Liver (tissue), 9 donors: Measurements from ENCODE around the gene MAML3. TPM values are rescaled to one million over a fixed set of nuclear protein-coding genes. Genes with fewer than 3 reads are reported as not detected.

ENCODE experiments used
- DNase-seq: peaks from one replicate; pipeline ENCODE4 v3.0.0-alpha.2; 2017; ENCODE audit warnings: low spot score
- H3K27ac ChIP-seq, 2 donors: one replicate each; pipeline ENCODE4 v1.7.0; 2013; ENCODE audit warnings: inconsistent platforms in 2 of 2, low read length in 2 of 2, control low read depth in 1 of 2, low read depth in 1 of 2, mild to moderate bottlenecking in 1 of 2
- H3K27me3 ChIP-seq, 4 donors: one replicate each; pipeline versions ENCODE4 v1.6.1 to v1.7.0; 2013; ENCODE audit warnings: low read length in 3 of 4, inconsistent platforms in 1 of 4, mild to moderate bottlenecking in 1 of 4, moderate library complexity in 1 of 4; ENCODE audit not compliant: control insufficient read depth in 4 of 4, insufficient read depth in 4 of 4
- H3K36me3 ChIP-seq, 4 donors: one replicate each; pipeline versions ENCODE4 v1.6.1 to v1.7.0; 2013; ENCODE audit warnings: low read length in 3 of 4, mild to moderate bottlenecking in 3 of 4, low read depth in 1 of 4, moderate library complexity in 1 of 4; ENCODE audit not compliant: control insufficient read depth in 4 of 4, insufficient read depth in 3 of 4
- H3K4me1 ChIP-seq, 4 donors: one replicate each; pipeline versions ENCODE4 v1.6.1 to v1.7.0; 2013; ENCODE audit warnings: low read length in 3 of 4, mild to moderate bottlenecking in 3 of 4, moderate library complexity in 1 of 4; ENCODE audit not compliant: control insufficient read depth in 4 of 4, insufficient read depth in 4 of 4
- H3K4me3 ChIP-seq, 3 donors: one replicate each; pipeline versions ENCODE4 v1.6.1 to v1.7.0; 2013; ENCODE audit warnings: low read length in 3 of 3, control low read depth in 1 of 3, low read depth in 1 of 3, mild to moderate bottlenecking in 1 of 3
- H3K9ac ChIP-seq, 2 donors: one replicate each; pipeline ENCODE4 v1.7.0; 2013; ENCODE audit warnings: low read length in 2 of 2, mild to moderate bottlenecking in 2 of 2, moderate library complexity in 2 of 2, control low read depth in 1 of 2, low read depth in 1 of 2
- H3K9me3 ChIP-seq, 4 donors: one replicate each; pipeline versions ENCODE4 v1.6.1 to v1.7.0; 2013; ENCODE audit warnings: low read length in 3 of 4; ENCODE audit not compliant: control insufficient read depth in 4 of 4
- EGR1 ChIP-seq, 2 donors: IDR thresholded peaks; 2 replicates each; pipeline ENCODE4 v1.6.1; 2016 to 2018; ENCODE audit warnings: antibody characterized with exemption in 2 of 2, low read depth in 2 of 2
- FOXA1 ChIP-seq: IDR thresholded peaks from 2 replicates; pipeline ENCODE4 v1.6.1; 2016; ENCODE audit warnings: antibody characterized with exemption
- FOXA2 ChIP-seq: IDR thresholded peaks from 2 replicates; pipeline ENCODE4 v1.6.1; 2016; ENCODE audit warnings: antibody characterized with exemption
- GABPA ChIP-seq, 2 donors: IDR thresholded peaks in 1 of 2; conservative IDR thresholded peaks in 1 of 2; 2 replicates each; pipeline ENCODE4 v1.6.1; 2016; ENCODE audit warnings: antibody characterized with exemption in 2 of 2, mild to moderate bottlenecking in 1 of 2, moderate library complexity in 1 of 2
- HNF4A ChIP-seq, 2 donors: conservative IDR thresholded peaks; 2 replicates each; pipeline ENCODE4 v1.6.1; 2016; ENCODE audit warnings: antibody characterized with exemption in 2 of 2, mild to moderate bottlenecking in 2 of 2
- HNF4G ChIP-seq: IDR thresholded peaks from 2 replicates; pipeline ENCODE4 v1.6.1; 2016; ENCODE audit warnings: antibody characterized with exemption
- JUND ChIP-seq, 2 donors: IDR thresholded peaks; 2 replicates each; pipeline ENCODE4 v1.6.1; 2016; ENCODE audit warnings: antibody characterized with exemption in 2 of 2
- NR2F2 ChIP-seq: IDR thresholded peaks from 2 replicates; pipeline ENCODE4 v1.6.1; 2016; ENCODE audit warnings: antibody characterized with exemption
- RAD21 ChIP-seq, 2 donors: IDR thresholded peaks; 2 replicates each; pipeline ENCODE4 v1.6.1; 2016; ENCODE audit warnings: antibody characterized with exemption in 2 of 2, mild to moderate bottlenecking in 2 of 2
- RXRA ChIP-seq, 2 donors: IDR thresholded peaks; 2 replicates each; pipeline ENCODE4 v1.6.1; 2017 to 2018; ENCODE audit warnings: antibody characterized with exemption in 2 of 2, mild to moderate bottlenecking in 1 of 2
- SP1 ChIP-seq: IDR thresholded peaks from 2 replicates; pipeline ENCODE4 v1.6.1; 2018; ENCODE audit warnings: antibody characterized with exemption, mild to moderate bottlenecking
- TAF1 ChIP-seq: conservative IDR thresholded peaks from 2 replicates; pipeline ENCODE4 v1.6.1; 2016; ENCODE audit warnings: antibody characterized with exemption, mild to moderate bottlenecking
- YY1 ChIP-seq: IDR thresholded peaks from 2 replicates; pipeline ENCODE4 v1.6.1; 2016; ENCODE audit warnings: antibody characterized with exemption, mild to moderate bottlenecking
- WGBS: extraction: QIAGEN DNeasy Blood & Tissue Kit; methylation state at CpG from one replicate; pipeline ENCODE4 v1.1.7; 2013; 5-methylcytosine and 5-hydroxymethylcytosine counted together
- polyA plus RNA-seq, 2 donors: library from polyadenylated mRNA; stranded (reverse) in 1 of 2; unstranded in 1 of 2; fragments of 200-250 nt in 1 of 2; fragments of >200 nt in 1 of 2; fragmentation: Nextera tagmentation in 1 of 2; extraction: Ambion mirVana in 1 of 2; gene quantifications; one replicate each; pipeline versions ENCODE4 v1.2.1 to v1.2.3, GENCODE V29; 2013 to 2015
- total RNA-seq, 2 donors: library from RNA; depleted of rRNA; stranded (reverse); fragments of >200 nt; gene quantifications; one replicate each; pipeline ENCODE4 v1.2.3, GENCODE V29; 2014
- TF ChIP-seq, protein P1 (sequence below): IDR thresholded peaks from 2 replicates; pipeline ENCODE4 v1.6.1; 2016; ENCODE audit warnings: antibody characterized with exemption
- TF ChIP-seq, protein P2 (sequence below): fragments of 150-350 bp; IDR thresholded peaks from 2 replicates; pipeline ENCODE4 v1.5.1; 2017; ENCODE audit warnings: improper control_type of control experiment, low read depth, low read length; ENCODE audit not compliant: missing input control
- TF ChIP-seq, protein P3 (sequence below): IDR thresholded peaks from 2 replicates; pipeline ENCODE4 v1.6.1; 2016; ENCODE audit warnings: antibody characterized with exemption, mild to moderate bottlenecking
- TF ChIP-seq, protein P4 (sequence below): IDR thresholded peaks from 2 replicates; pipeline ENCODE4 v1.6.1; 2016; ENCODE audit warnings: antibody characterized with exemption
- donor health status: healthy.
- donor health status: healthy.
- donor health status: healthy.
- donor health status: healthy.
- donor health status: healthy.

The MAML3 gene
- total and polyA plus RNA-seq, 4 donors: 1.3 to 4.3 (median 2.7) TPM

DNA sequence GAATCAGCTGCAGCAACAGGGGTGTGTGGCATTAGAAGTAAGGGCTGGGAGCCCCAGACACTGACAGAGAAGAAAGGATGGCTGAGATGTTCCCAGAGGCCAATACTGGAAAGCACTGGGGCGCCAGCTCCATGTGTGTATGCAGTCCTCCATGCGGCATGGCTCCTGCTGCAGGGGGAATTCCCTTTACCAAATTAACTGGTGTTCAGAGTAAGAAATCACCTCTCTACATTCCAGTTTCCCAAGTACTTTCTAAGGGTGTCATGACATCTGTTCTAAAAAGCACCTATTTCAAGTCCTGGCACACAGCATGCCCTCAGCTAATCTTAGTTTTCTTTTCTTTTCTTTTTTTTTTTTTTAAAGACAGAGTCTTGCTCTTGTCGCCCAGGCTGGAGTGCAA lies 98.0 kb downstream of the MAML3 start:
- Histone ChIP-seq H3K4me1 (peaks cover 0 to 3% (median 3%) of the 10 kb centered on the region in 4 donors), H3K36me3 (no peaks in the 10 kb centered on the region), H3K4me3 (no peak overlapping the region), H3K27ac (no peak overlapping the region), H3K9ac (no peak overlapping the region), H3K27me3 (no peaks in the 10 kb centered on the region), H3K9me3 (no peaks in the 10 kb centered on the region)
- TF ChIP-seq RXRA (IDR thresholded peaks at IDR 0.05) (no peak), TAF1 (no peak)
- WGBS: 95% methylated on average over 3 of the region's 3 CpGs
- no peak for DNase-seq

DNA sequence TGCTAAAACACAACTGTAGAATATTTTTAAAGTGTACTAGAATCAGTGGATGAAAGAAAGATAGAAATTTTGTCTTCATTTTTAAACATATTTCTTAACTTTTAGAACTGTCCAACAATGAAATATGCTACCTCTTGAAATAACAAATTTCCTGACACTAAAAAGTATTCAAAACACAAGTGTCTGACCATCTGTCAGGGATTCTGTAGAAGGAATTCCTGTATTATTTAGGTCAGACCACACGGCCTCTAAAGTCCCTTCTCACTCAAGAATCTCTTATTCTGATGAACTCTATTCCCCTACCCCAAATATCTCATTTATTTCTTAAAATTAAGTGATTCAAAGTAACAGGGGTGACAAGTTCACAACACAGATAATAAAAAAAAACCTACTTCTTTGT lies 99.1 kb downstream of the MAML3 start:
- Histone ChIP-seq H3K27ac (no peak overlapping the region), H3K9ac (no peak overlapping the region), H3K4me3 (no peak overlapping the region), H3K9me3 (no peaks in the 10 kb centered on the region), H3K36me3 (no peaks in the 10 kb centered on the region), H3K4me1 (no peaks in the 10 kb centered on the region), H3K27me3 (no peaks in the 10 kb centered on the region)
- 85% methylated on average over 1 of the region's 1 CpG for WGBS
- no peak for DNase-seq
- TF ChIP-seq, protein P1, sequence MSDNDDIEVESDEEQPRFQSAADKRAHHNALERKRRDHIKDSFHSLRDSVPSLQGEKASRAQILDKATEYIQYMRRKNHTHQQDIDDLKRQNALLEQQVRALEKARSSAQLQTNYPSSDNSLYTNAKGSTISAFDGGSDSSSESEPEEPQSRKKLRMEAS: no peak
- no peak for TF ChIP-seq EGR1 (IDR thresholded peaks at IDR 0.05; ENCODE audit: low read depth in 2 of 2)
- no peak for TF ChIP-seq RAD21 (IDR thresholded peaks at IDR 0.05)
- TF ChIP-seq YY1: no peak
- no peak for TF ChIP-seq GABPA (IDR thresholded peaks at IDR 0.05 in 1 of 2, conservative IDR thresholded peaks at IDR 0.05 in 1 of 2)
- no peak for TF ChIP-seq TAF1
- TF ChIP-seq, protein P2, sequence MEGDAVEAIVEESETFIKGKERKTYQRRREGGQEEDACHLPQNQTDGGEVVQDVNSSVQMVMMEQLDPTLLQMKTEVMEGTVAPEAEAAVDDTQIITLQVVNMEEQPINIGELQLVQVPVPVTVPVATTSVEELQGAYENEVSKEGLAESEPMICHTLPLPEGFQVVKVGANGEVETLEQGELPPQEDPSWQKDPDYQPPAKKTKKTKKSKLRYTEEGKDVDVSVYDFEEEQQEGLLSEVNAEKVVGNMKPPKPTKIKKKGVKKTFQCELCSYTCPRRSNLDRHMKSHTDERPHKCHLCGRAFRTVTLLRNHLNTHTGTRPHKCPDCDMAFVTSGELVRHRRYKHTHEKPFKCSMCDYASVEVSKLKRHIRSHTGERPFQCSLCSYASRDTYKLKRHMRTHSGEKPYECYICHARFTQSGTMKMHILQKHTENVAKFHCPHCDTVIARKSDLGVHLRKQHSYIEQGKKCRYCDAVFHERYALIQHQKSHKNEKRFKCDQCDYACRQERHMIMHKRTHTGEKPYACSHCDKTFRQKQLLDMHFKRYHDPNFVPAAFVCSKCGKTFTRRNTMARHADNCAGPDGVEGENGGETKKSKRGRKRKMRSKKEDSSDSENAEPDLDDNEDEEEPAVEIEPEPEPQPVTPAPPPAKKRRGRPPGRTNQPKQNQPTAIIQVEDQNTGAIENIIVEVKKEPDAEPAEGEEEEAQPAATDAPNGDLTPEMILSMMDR: no peak
- TF ChIP-seq FOXA1: no peak

DNA sequence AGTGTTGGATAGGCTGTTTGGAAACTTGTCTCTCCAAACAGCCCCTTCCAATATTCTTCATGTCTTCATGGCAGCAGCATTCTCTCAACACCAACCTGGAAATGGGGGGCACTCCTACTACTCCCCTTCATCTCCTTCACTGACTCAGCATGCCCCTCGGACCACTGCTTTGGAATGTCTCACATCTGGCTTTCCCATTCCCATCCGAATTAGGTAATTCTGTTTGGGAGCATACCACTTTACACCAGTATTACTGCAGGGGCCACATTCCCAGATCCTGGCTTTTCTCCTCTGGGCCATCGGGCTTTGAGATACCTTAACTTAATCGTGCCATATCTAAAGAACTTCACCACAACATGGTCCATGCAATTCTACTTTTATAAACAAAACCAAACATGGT lies 100.8 kb downstream of the MAML3 start:
- DNase-seq: no peak
- peaks cover 0 to 14% (median 12%) of the 10 kb centered on the region in 4 donors for H3K4me1 ChIP-seq

More for the DNA sequence above, 100.8 kb downstream of the MAML3 start:
- Histone ChIP-seq H3K9me3 (no peaks in the 10 kb centered on the region), H3K27ac (no peak overlapping the region), H3K9ac (no peak overlapping the region), H3K4me3 (no peak overlapping the region), H3K36me3 (no peaks in the 10 kb centered on the region), H3K27me3 (no peaks in the 10 kb centered on the region)
- 96% methylated on average over 4 of the region's 4 CpGs for WGBS
- TF ChIP-seq, protein P3, sequence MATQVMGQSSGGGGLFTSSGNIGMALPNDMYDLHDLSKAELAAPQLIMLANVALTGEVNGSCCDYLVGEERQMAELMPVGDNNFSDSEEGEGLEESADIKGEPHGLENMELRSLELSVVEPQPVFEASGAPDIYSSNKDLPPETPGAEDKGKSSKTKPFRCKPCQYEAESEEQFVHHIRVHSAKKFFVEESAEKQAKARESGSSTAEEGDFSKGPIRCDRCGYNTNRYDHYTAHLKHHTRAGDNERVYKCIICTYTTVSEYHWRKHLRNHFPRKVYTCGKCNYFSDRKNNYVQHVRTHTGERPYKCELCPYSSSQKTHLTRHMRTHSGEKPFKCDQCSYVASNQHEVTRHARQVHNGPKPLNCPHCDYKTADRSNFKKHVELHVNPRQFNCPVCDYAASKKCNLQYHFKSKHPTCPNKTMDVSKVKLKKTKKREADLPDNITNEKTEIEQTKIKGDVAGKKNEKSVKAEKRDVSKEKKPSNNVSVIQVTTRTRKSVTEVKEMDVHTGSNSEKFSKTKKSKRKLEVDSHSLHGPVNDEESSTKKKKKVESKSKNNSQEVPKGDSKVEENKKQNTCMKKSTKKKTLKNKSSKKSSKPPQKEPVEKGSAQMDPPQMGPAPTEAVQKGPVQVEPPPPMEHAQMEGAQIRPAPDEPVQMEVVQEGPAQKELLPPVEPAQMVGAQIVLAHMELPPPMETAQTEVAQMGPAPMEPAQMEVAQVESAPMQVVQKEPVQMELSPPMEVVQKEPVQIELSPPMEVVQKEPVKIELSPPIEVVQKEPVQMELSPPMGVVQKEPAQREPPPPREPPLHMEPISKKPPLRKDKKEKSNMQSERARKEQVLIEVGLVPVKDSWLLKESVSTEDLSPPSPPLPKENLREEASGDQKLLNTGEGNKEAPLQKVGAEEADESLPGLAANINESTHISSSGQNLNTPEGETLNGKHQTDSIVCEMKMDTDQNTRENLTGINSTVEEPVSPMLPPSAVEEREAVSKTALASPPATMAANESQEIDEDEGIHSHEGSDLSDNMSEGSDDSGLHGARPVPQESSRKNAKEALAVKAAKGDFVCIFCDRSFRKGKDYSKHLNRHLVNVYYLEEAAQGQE: no peak
- no peak for TF ChIP-seq RAD21 (IDR thresholded peaks at IDR 0.05)
- no peak for TF ChIP-seq HNF4G
- no peak for TF ChIP-seq RXRA (IDR thresholded peaks at IDR 0.05)
- TF ChIP-seq FOXA2: no peak
- no peak for TF ChIP-seq NR2F2
- TF ChIP-seq EGR1 (IDR thresholded peaks at IDR 0.05; ENCODE audit: low read depth in 2 of 2): no peak
- no peak for TF ChIP-seq YY1
- TF ChIP-seq, protein P4, sequence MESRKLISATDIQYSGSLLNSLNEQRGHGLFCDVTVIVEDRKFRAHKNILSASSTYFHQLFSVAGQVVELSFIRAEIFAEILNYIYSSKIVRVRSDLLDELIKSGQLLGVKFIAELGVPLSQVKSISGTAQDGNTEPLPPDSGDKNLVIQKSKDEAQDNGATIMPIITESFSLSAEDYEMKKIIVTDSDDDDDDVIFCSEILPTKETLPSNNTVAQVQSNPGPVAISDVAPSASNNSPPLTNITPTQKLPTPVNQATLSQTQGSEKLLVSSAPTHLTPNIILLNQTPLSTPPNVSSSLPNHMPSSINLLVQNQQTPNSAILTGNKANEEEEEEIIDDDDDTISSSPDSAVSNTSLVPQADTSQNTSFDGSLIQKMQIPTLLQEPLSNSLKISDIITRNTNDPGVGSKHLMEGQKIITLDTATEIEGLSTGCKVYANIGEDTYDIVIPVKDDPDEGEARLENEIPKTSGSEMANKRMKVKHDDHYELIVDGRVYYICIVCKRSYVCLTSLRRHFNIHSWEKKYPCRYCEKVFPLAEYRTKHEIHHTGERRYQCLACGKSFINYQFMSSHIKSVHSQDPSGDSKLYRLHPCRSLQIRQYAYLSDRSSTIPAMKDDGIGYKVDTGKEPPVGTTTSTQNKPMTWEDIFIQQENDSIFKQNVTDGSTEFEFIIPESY: no peak
- no peak for TF ChIP-seq TAF1
- TF ChIP-seq HNF4A (conservative IDR thresholded peaks at IDR 0.05): no peak
- TF ChIP-seq JUND (IDR thresholded peaks at IDR 0.05): no peak
- TF ChIP-seq, protein P1: no peak
- TF ChIP-seq, protein P2: no peak
- TF ChIP-seq SP1: no peak
